WTC11 (cell line): Measurements from ENCODE around the gene DUSP11. TPM values are rescaled to one million over a fixed set of nuclear protein-coding genes. Genes with fewer than 3 reads are reported as not detected.
A peak's percentile ranks its signal among the peaks of the same experiment; 100 is the strongest.

Experiments
- ATAC-seq: fragments of 200-7000 bp; cut with Tn5 transposase; 2 replicates; pipeline ENCODE4 v1.10.0; 2021; ENCODE audit warnings: mild to moderate bottlenecking, moderate library complexity
- CTCF ChIA-PET: fragments of 300-600 bp; sonication (Branson Sonifier 250); formaldehyde crosslinking; loops from one replicate; lab custom pipeline; 2021; ENCODE audit warnings: antibody characterized with exemption; lab: Charles Lee
- POLR2A ChIA-PET: fragments of 350-600 bp; sonication (Branson Sonifier 250); formaldehyde crosslinking; loops from one replicate; lab custom pipeline; 2021; ENCODE audit warnings: antibody characterized with exemption; lab: Charles Lee
- DNase-seq: peaks from one replicate; pipeline ENCODE4 v3.0.0; 2021; ENCODE audit warnings: low spot score
- H3K27ac Mint-ChIP-seq: 2 replicates; pipeline ENCODE4 v1.8.0; 2021; ENCODE audit warnings: mixed read lengths
- H3K27me3 Mint-ChIP-seq: 2 replicates; pipeline ENCODE4 v1.8.0; 2021; ENCODE audit warnings: low read depth, mild to moderate bottlenecking, moderate library complexity, mixed read lengths
- H3K36me3 Mint-ChIP-seq: 2 replicates; pipeline ENCODE4 v1.8.0; 2021; ENCODE audit warnings: mixed read lengths
- H3K4me1 Mint-ChIP-seq: 2 replicates; pipeline ENCODE4 v1.8.0; 2022; ENCODE audit warnings: mixed read lengths
- H3K4me3 Mint-ChIP-seq: 2 replicates; pipeline ENCODE4 v1.8.0; 2021; ENCODE audit warnings: mild to moderate bottlenecking, moderate library complexity, mixed read lengths
- H3K9me3 Mint-ChIP-seq: 2 replicates; pipeline ENCODE4 v1.8.0; 2021; ENCODE audit warnings: mixed read lengths
- AR ChIP-seq: fragments of 250-450 bp; sonication (Bioruptor Pico); IDR thresholded peaks from 2 replicates; pipeline ENCODE4 v1.9.0; 2021; ENCODE audit warnings: mild to moderate bottlenecking
- ATF6 ChIP-seq: sonication (generic); formaldehyde crosslinking; IDR thresholded peaks from 2 replicates; pipeline ENCODE4 v1.8.1; 2023; ENCODE audit warnings: mild to moderate bottlenecking, missing genetic modification reagents
- ESRRA ChIP-seq: sonication (generic); formaldehyde crosslinking; IDR thresholded peaks from 2 replicates; pipeline ENCODE4 v1.8.1; 2022; ENCODE audit warnings: mild to moderate bottlenecking, missing genetic modification reagents, borderline replicate concordance
- FOXK1 ChIP-seq: sonication (generic); formaldehyde crosslinking; IDR thresholded peaks from 2 replicates; pipeline ENCODE4 v1.8.0; 2022; ENCODE audit warnings: mild to moderate bottlenecking, moderate library complexity, missing genetic modification reagents
- FOXP4 ChIP-seq: sonication (generic); formaldehyde crosslinking; IDR thresholded peaks from 2 replicates; pipeline ENCODE4 v1.8.0; 2022; ENCODE audit warnings: mild to moderate bottlenecking, missing genetic modification reagents
- GTF2I ChIP-seq: fragments of 250-450 bp; sonication (Bioruptor Pico); conservative IDR thresholded peaks from 2 replicates; pipeline ENCODE4 v1.4.0; 2021; ENCODE audit warnings: mild to moderate bottlenecking
- HMGA2 ChIP-seq: fragments of 250-450 bp; sonication (Bioruptor Pico); IDR thresholded peaks from 2 replicates; pipeline ENCODE4 v1.4.0; 2021; ENCODE audit warnings: mild to moderate bottlenecking, moderate library complexity
- IRF2 ChIP-seq: sonication (generic); formaldehyde crosslinking; IDR thresholded peaks from 2 replicates; pipeline ENCODE4 v1.8.0; 2022; ENCODE audit warnings: low read depth, missing genetic modification reagents, borderline replicate concordance
- MAX ChIP-seq: sonication (generic); formaldehyde crosslinking; IDR thresholded peaks from 2 replicates; pipeline ENCODE4 v1.8.0; 2022; ENCODE audit warnings: mild to moderate bottlenecking, missing genetic modification reagents
- MYBL2 ChIP-seq: sonication (generic); formaldehyde crosslinking; IDR thresholded peaks from 2 replicates; pipeline ENCODE4 v1.8.1; 2023; ENCODE audit warnings: mild to moderate bottlenecking, moderate library complexity, missing genetic modification reagents
- NFATC4 ChIP-seq: fragments of 250-450 bp; sonication (Bioruptor Pico); IDR thresholded peaks from 2 replicates; pipeline ENCODE4 v1.9.0; 2021; ENCODE audit warnings: mild to moderate bottlenecking
- NFYB ChIP-seq: sonication (generic); formaldehyde crosslinking; conservative IDR thresholded peaks from 2 replicates; pipeline ENCODE4 v1.8.0; 2022; ENCODE audit warnings: low read depth, missing genetic modification reagents
- SP1 ChIP-seq: sonication (generic); formaldehyde crosslinking; conservative IDR thresholded peaks from 2 replicates; pipeline ENCODE4 v1.8.1; 2022; ENCODE audit warnings: missing genetic modification reagents
- USF1 ChIP-seq: sonication (generic); formaldehyde crosslinking; IDR thresholded peaks from 2 replicates; pipeline ENCODE4 v1.8.0; 2022; ENCODE audit warnings: mild to moderate bottlenecking, missing genetic modification reagents
- ZNF219 ChIP-seq: sonication (generic); formaldehyde crosslinking; IDR thresholded peaks from 2 replicates; pipeline ENCODE4 v1.8.0; 2023; ENCODE audit warnings: missing genetic modification reagents, mild to moderate bottlenecking, borderline replicate concordance
- ZNF232 ChIP-seq: sonication (generic); formaldehyde crosslinking; IDR thresholded peaks from 2 replicates; pipeline ENCODE4 v1.8.0; 2022; ENCODE audit warnings: mild to moderate bottlenecking, missing genetic modification reagents
- ZNF532 ChIP-seq: fragments of 250-450 bp; sonication (Bioruptor Pico); IDR thresholded peaks from 2 replicates; pipeline ENCODE4 v1.9.0; 2021; ENCODE audit warnings: mild to moderate bottlenecking, borderline replicate concordance
- ZNF671 ChIP-seq: fragments of 250-450 bp; sonication (Bioruptor Pico); IDR thresholded peaks from 2 replicates; pipeline ENCODE4 v1.8.0; 2021; ENCODE audit warnings: mild to moderate bottlenecking
- ZSCAN18 ChIP-seq: fragments of 250-450 bp; sonication (Bioruptor Pico); IDR thresholded peaks from 2 replicates; pipeline ENCODE4 v2.1.2; 2022; ENCODE audit warnings: mild to moderate bottlenecking, moderate library complexity
- total RNA-seq: library from RNA; stranded (reverse); gene quantifications from 3 replicates; pipeline ENCODE4 v1.2.3, GENCODE V29; 2021

DUSP11 gene
- total RNA-seq, 1 experiment from 2014 or later, result 16.8 TPM

- TF ChIP-seq NFATC4 (CRISPR knock-in tag), result no peak
- TF ChIP-seq ZNF219 (CRISPR knock-in tag), result no peak
- 0 out of 2 replicates have a peak, but pooled peaks have one; percentile 9 for TF ChIP-seq ATF6 (CRISPR knock-in tag)
- peak; percentile 89 for TF ChIP-seq ZSCAN18 (CRISPR knock-in tag)
- no peak for TF ChIP-seq MAX (CRISPR knock-in tag)
- TF ChIP-seq FOXK1 (CRISPR knock-in tag), result peak; percentile 85
- TF ChIP-seq SP1 (CRISPR knock-in tag), result peak; percentile 95
Observed at GRCh38 chr2:73736855-73737779, 42.8 kb downstream of the DUSP11 start, which contains the start of gene TPRKB (continued).

- peaks cover 13% of the 10 kb centered on the region for H3K9me3 Mint-ChIP-seq
- CTCF ChIA-PET, result interaction anchor here (1.0 to 1.6 kb wide), 4 partner anchors 11 to 384 kb away, joined by 3 to 11 read pairs (median 6); no protein-coding TSS in a partner anchor
Observed at GRCh38 chr2:73736378-73736777, 43.5 kb downstream of the DUSP11 start.

More at GRCh38 chr2:73736378-73736777, 43.5 kb downstream of the DUSP11 start:
- peaks cover 6% of the 10 kb centered on the region for H3K4me1 Mint-ChIP-seq
- H3K27me3 Mint-ChIP-seq, result peaks cover 41% of the 10 kb centered on the region
- DNase-seq (no peak), ATAC-seq (no peak)
- peaks cover 26% of the 10 kb centered on the region for H3K36me3 Mint-ChIP-seq
- no peak overlapping the region; the same call in 1 of the 2 replicates for H3K27ac Mint-ChIP-seq
- H3K4me3 Mint-ChIP-seq, result peak overlapping the region; percentile 99
- TF ChIP-seq NFYB (CRISPR knock-in tag) (no peak), MYBL2 (CRISPR knock-in tag) (no peak), IRF2 (no peak), FOXP4 (CRISPR knock-in tag) (no peak), ZNF232 (CRISPR knock-in tag) (no peak), AR (CRISPR knock-in tag) (no peak), ATF6 (CRISPR knock-in tag) (no peak), HMGA2 (no peak), ZNF532 (no peak), GTF2I (CRISPR knock-in tag) (no peak), ESRRA (CRISPR knock-in tag) (no peak), USF1 (CRISPR knock-in tag) (no peak), ZNF671 (CRISPR knock-in tag) (no peak)
- POLR2A ChIA-PET, result no interaction called here
